Fibroblast of upper back skin (primary cell): ENCODE measurements around the gene FAM187B.
"Not testable (repeated sequence)": the region's sequence is repeated elsewhere in the genome, so short reads cannot be mapped to it uniquely, and the experiment has no call there.

ENCODE experiments used
- DNase-seq: peaks from one replicate; pipeline ENCODE4 v3.0.0-alpha.2; 2013

Gene FAM187B

GRCh38 chr19:35261356-35262100 lies 33.0 kb upstream of the FAM187B start:
- DNase-seq = no peak

- DNase-seq = no peak
Observed at GRCh38 chr19:35260694-35261304, 32.3 kb upstream of the FAM187B start.

- no peak for DNase-seq
Observed at GRCh38 chr19:35257113-35257461, 28.5 kb upstream of the FAM187B start.

- no peak for DNase-seq
Observed at GRCh38 chr19:35256566-35256965, 28.0 kb upstream of the FAM187B start.

GRCh38 chr19:35254341-35255297 lies 26.1 kb upstream of the FAM187B start:
- no peak for DNase-seq

- no peak for DNase-seq
Observed at GRCh38 chr19:35253316-35254286, 25.1 kb upstream of the FAM187B start.

GRCh38 chr19:35251456-35251855 lies 22.9 kb upstream of the FAM187B start:
- DNase-seq = no peak

GRCh38 chr19:35249848-35250711 lies 21.5 kb upstream of the FAM187B start:
- DNase-seq = no peak

- no peak for DNase-seq
Observed at GRCh38 chr19:35249146-35249847, 20.8 kb upstream of the FAM187B start.

GRCh38 chr19:35248310-35249145 lies 20.0 kb upstream of the FAM187B start, which contains the start of gene LSR:
TSS of gene LSR (plus strand) at chr19:35249002. CDS start at chr19:35249023, 21 bp downstream.
- no peak for DNase-seq

GRCh38 chr19:35247526-35248309 lies 19.2 kb upstream of the FAM187B start:
- DNase-seq = no peak

GRCh38 chr19:35246466-35247092 lies 18.0 kb upstream of the FAM187B start:
- no peak for DNase-seq

GRCh38 chr19:35241417-35241816 lies 12.9 kb upstream of the FAM187B start:
- no peak for DNase-seq

GRCh38 chr19:35240327-35240726 lies 11.8 kb upstream of the FAM187B start:
- DNase-seq = no peak

GRCh38 chr19:35239597-35239996 lies 11.1 kb upstream of the FAM187B start:
- DNase-seq = not testable (repeated sequence)

- no peak for DNase-seq
Observed at GRCh38 chr19:35236638-35237400, 8.3 kb upstream of the FAM187B start.

GRCh38 chr19:35232912-35233311 lies 4.4 kb upstream of the FAM187B start:
- DNase-seq = no peak
